ENCODE data around the gene PLEKHA7. TPM values are rescaled to one million over a fixed set of nuclear protein-coding genes. Genes with fewer than 3 reads are reported as not detected.

PLEKHA7 gene
- total and polyA plus RNA-seq, 2 of the 8 experiments (the other 6 are each of a cell fraction or from before 2014, with no cell fraction given), result 11.4 to 25.6 TPM

- no peak overlapping the region for H3K23ac ChIP-seq (ENCODE audit: insufficient read length)
These were observed 50.8 kb downstream of the PLEKHA7 start for GRCh38 chr11:16963316-16963876.

More at GRCh38 chr11:16963316-16963876, 50.8 kb downstream of the PLEKHA7 start:
- Histone ChIP-seq H3K4ac (replicated peaks; ENCODE audit: insufficient read length, low read depth, low read length) (no peak overlapping the region), H2AFZ (ENCODE audit: low read length) (no peak overlapping the region), H2BK12ac (ENCODE audit: low read depth, low read length) (no peak overlapping the region), H3K27me3 (replicated peaks in 1 of 4; ENCODE audit: control insufficient read depth in 3 of 4, extremely low read depth in 1 of 4, insufficient read depth in 3 of 4, low read length in 3 of 4) (no peaks in the 10 kb centered on the region), H3K79me1 (ENCODE audit: low read depth, low read length) (peaks cover 2% of the 10 kb centered on the region), H4K5ac (ENCODE audit: insufficient read length, low read depth, low read length) (no peak overlapping the region), H3K4me2 (ENCODE audit: insufficient read depth in 1 of 2, low read depth in 2 of 2, low read length in 2 of 2) (no peak overlapping the region), H2BK120ac (replicated peaks; ENCODE audit: low read depth, low read length) (no peak overlapping the region), H2BK5ac (ENCODE audit: low read depth, low read length) (no peak overlapping the region), H3K4me1 (replicated peaks in 1 of 4; ENCODE audit: control insufficient read depth in 3 of 4, insufficient read depth in 4 of 4, low read length in 3 of 4) (peaks cover 7 to 18% (median 11%) of the 10 kb centered on the region in 4 experiments), H3K18ac (ENCODE audit: extremely low read depth, low read length) (no peak overlapping the region), H3K14ac (ENCODE audit: insufficient read length) (no peak overlapping the region), H4K20me1 (replicated peaks in 1 of 2; ENCODE audit: control insufficient read depth in 1 of 2, insufficient read depth in 2 of 2, low read length in 2 of 2) (peaks cover 0 to 2% of the 10 kb centered on the region in 2 experiments), H3K9me3 (ENCODE audit: insufficient read depth in 2 of 2, low read depth in 1 of 2, low read length in 1 of 2) (no peaks in the 10 kb centered on the region), H3K9ac (replicated peaks in 1 of 4; ENCODE audit: extremely low read depth in 1 of 4, low read depth in 3 of 4, low read length in 3 of 4) (no peak overlapping the region), H3K36me3 (ENCODE audit: control insufficient read depth in 2 of 4, insufficient read depth in 4 of 4, low read length in 3 of 4) (no peaks in the 10 kb centered on the region; a peak in 1 of 8 replicates), H4K91ac (replicated peaks; ENCODE audit: insufficient read length, low read length) (no peak overlapping the region), H3K4me3 (ENCODE audit: extremely low read depth in 1 of 4, insufficient read depth in 2 of 4, low read depth in 3 of 4, low read length in 4 of 4) (no peak overlapping the region), H3K79me2 (ENCODE audit: control insufficient read depth in 1 of 2, insufficient read depth in 2 of 2, low read length in 2 of 2) (peaks cover 0 to 12% of the 10 kb centered on the region in 2 experiments; a peak in 1 of 4 replicates), H4K8ac (ENCODE audit: extremely low read depth, insufficient read depth, low read length) (peak overlapping the region; percentile 20; the same call in 1 of the 2 replicates), H3K56ac (replicated peaks; ENCODE audit: insufficient read length, low read depth, low read length) (no peak overlapping the region), H2BK15ac (ENCODE audit: low read length) (no peak overlapping the region), H2BK20ac (ENCODE audit: low read length) (no peak overlapping the region), H3K27ac (ENCODE audit: low read depth, low read length) (no peak overlapping the region), H3K23me2 (ENCODE audit: low read depth, low read length) (no peaks in the 10 kb centered on the region), H2AK5ac (ENCODE audit: low read depth, low read length) (no peak overlapping the region)
- no peak for FAIRE-seq
- CTCF ChIA-PET (ENCODE audit: partially characterized antibody), result interaction anchor here (1.0 to 2.0 kb wide), 4 partner anchors 19 to 118 kb away, joined by 3 to 7 read pairs (median 4); no protein-coding TSS in a partner anchor
- 66% methylated on average over 3 of the region's 3 CpGs; no CpG with 5 or more reads in 1 of the 2 experiments for WGBS, 2 experiments (ENCODE audit: extremely low coverage in 1 of 2, insufficient coverage in 1 of 2, insufficient read length in 1 of 2, insufficient replicate concordance in 2 of 2, low coverage in 1 of 2, low lambda C conversion rate in 2 of 2, missing lambda C conversion rate in 1 of 2)
- POLR2A ChIA-PET (ENCODE audit: partially characterized antibody), result interaction anchor here (1.0 to 1.4 kb wide), 2 partner anchors 23 to 115 kb away, joined by 3 to 4 read pairs; no protein-coding TSS in a partner anchor
- TF ChIP-seq NANOG (IDR thresholded peaks at IDR 0.05; ENCODE audit: insufficient read depth, low read depth, low read length, poor library complexity, severe bottlenecking) (no peak), JUND (IDR thresholded peaks at IDR 0.05; ENCODE audit: low read length) (no peak), POLR2AphosphoS5 (IDR thresholded peaks at IDR 0.05; ENCODE audit: low read depth, low read length) (no peak), KDM5A (IDR thresholded peaks at IDR 0.05; ENCODE audit: low read length) (no peak)
- no peak for DNase-seq (ENCODE audit: low read depth in 1 of 2, low spot score in 2 of 2)
